SK-N-SH (cell line): ENCODE measurements around the gene ADCY4. TPM values are rescaled to one million over a fixed set of nuclear protein-coding genes. Genes with fewer than 3 reads are reported as not detected.

Experiments used
- CTCF ChIA-PET: fragments of 300-600, 350-600 bp; formaldehyde crosslinking; extraction: SDS; loops from one replicate; lab custom pipeline; 2021; lab: Yijun Ruan, JAX
- POLR2A ChIA-PET: fragments of 350-600 bp; sonication (Branson Sonifier 250); formaldehyde crosslinking; extraction: SDS; loops from one replicate; lab custom pipeline; 2020; ENCODE audit warnings: antibody characterized with exemption, inconsistent platforms; lab: Yijun Ruan, JAX
- DNase-seq: peaks from one replicate; pipeline ENCODE4 v3.0.0; 2012
- H2AFZ ChIP-seq: fragments of 200-600 bp; sonication (generic); 2 replicates; pipeline ENCODE4 v1.8.1; 2016; ENCODE audit warnings: antibody characterized with exemption, mild to moderate bottlenecking, low read depth
- H3F3A ChIP-seq: fragments of 200-600 bp; sonication (generic); replicated peaks from 2 replicates; pipeline ENCODE3; 2016; ENCODE audit warnings: antibody characterized with exemption, mild to moderate bottlenecking; ENCODE audit not compliant: insufficient read depth
- H3K27ac ChIP-seq, 2 experiments: fragments of 200-500 bp in 1 of 2; fragments of 200-600 bp in 1 of 2; sonication (Bioruptor generic) in 1 of 2; sonication (generic), shearing (Covaris generic) in 1 of 2; 2 replicates each; pipeline versions ENCODE4 v1.5.1 to v1.6.1; 2014 to 2016; ENCODE audit warnings: low read depth in 2 of 2, inconsistent platforms in 1 of 2, low read length in 1 of 2, mild to moderate bottlenecking in 1 of 2, mixed read lengths in 1 of 2
- H3K27me3 ChIP-seq: fragments of 200-600 bp; sonication (generic), shearing (Covaris generic); 2 replicates; pipeline ENCODE4 v1.6.1; 2016; ENCODE audit warnings: mixed run types; ENCODE audit not compliant: insufficient read depth
- H3K36me3 ChIP-seq, 2 experiments: fragments of 200-500 bp in 1 of 2; fragments of 200-600 bp in 1 of 2; sonication (Bioruptor generic) in 1 of 2; sonication (generic) in 1 of 2; replicated peaks in 1 of 2; 2 replicates each; pipeline versions ENCODE3 to v1.5.1; 2014 to 2016; ENCODE audit warnings: low read length in 1 of 2, mild to moderate bottlenecking in 1 of 2; ENCODE audit not compliant: insufficient read depth in 2 of 2, control insufficient read depth in 1 of 2
- H3K4me1 ChIP-seq, 2 experiments: fragments of 200-500 bp in 1 of 2; fragments of 200-600 bp in 1 of 2; sonication (Bioruptor generic) in 1 of 2; sonication (generic), shearing (Covaris generic) in 1 of 2; 2 replicates each; pipeline versions ENCODE4 v1.5.1 to v1.6.1; 2014 to 2016; ENCODE audit warnings: low read depth in 1 of 2, low read length in 1 of 2, mixed run types in 1 of 2; ENCODE audit not compliant: insufficient read depth in 2 of 2, control insufficient read depth in 1 of 2
- H3K4me2 ChIP-seq: fragments of 200-600 bp; sonication (generic), shearing (Covaris generic); 2 replicates; pipeline ENCODE4 v1.6.1; 2017; ENCODE audit warnings: mixed run types
- H3K4me3 ChIP-seq, 2 experiments: fragments of 200-500 bp in 1 of 2; fragments of 200-600 bp in 1 of 2; sonication (Bioruptor generic) in 1 of 2; sonication (generic), shearing (Covaris generic) in 1 of 2; 2 replicates each; pipeline versions ENCODE4 v1.5.1 to v1.8.1; 2014 to 2016; ENCODE audit warnings: low read depth in 2 of 2, inconsistent platforms in 1 of 2, low read length in 1 of 2, mild to moderate bottlenecking in 1 of 2, mixed read lengths in 1 of 2, moderate library complexity in 1 of 2
- H3K79me2 ChIP-seq: fragments of 200-600 bp; sonication (generic); 2 replicates; pipeline ENCODE4 v1.8.1; 2017; ENCODE audit warnings: mild to moderate bottlenecking; ENCODE audit not compliant: insufficient read depth
- H3K9ac ChIP-seq: fragments of 200-600 bp; sonication (generic); 2 replicates; pipeline ENCODE4 v1.6.1; 2017; ENCODE audit warnings: mixed run types
- H3K9me2 ChIP-seq: fragments of 200-600 bp; sonication (generic); 2 replicates; pipeline ENCODE4 v1.6.1; 2017; ENCODE audit warnings: mixed run types
- H3K9me3 ChIP-seq: fragments of 200-600 bp; sonication (generic); 2 replicates; pipeline ENCODE4 v1.6.1; 2017; ENCODE audit warnings: mixed run types, mild to moderate bottlenecking, moderate library complexity
- H4K20me1 ChIP-seq: fragments of 200-600 bp; sonication (generic); 2 replicates; pipeline ENCODE4 v1.6.1; 2017; ENCODE audit warnings: mild to moderate bottlenecking, mixed run types; ENCODE audit not compliant: insufficient read depth
- CTCF ChIP-seq: fragments of 200-600 bp; sonication (generic); IDR thresholded peaks from 2 replicates; pipeline ENCODE4 v1.6.1; 2017; ENCODE audit warnings: antibody characterized with exemption, mild to moderate bottlenecking, moderate library complexity
- ELF1 ChIP-seq: IDR thresholded peaks from 2 replicates; pipeline ENCODE4 v1.4.0; 2012
- EZH2phosphoT487 ChIP-seq: fragments of 200-600 bp; sonication (generic); IDR thresholded peaks from 2 replicates; pipeline ENCODE4 v1.6.1; 2017; ENCODE audit warnings: low read depth, mixed run types, mild to moderate bottlenecking, antibody characterized with exemption, moderate library complexity, borderline replicate concordance
- FOSL2 ChIP-seq: IDR thresholded peaks from 2 replicates; pipeline ENCODE4 v1.4.0; 2012; ENCODE audit warnings: low read depth, mild to moderate bottlenecking, moderate library complexity, borderline replicate concordance
- FOXJ3 ChIP-seq: sonication (generic); formaldehyde crosslinking; IDR thresholded peaks from 2 replicates; pipeline ENCODE4 v1.5.1; 2020; ENCODE audit warnings: mild to moderate bottlenecking, missing genetic modification reagents
- FOXM1 ChIP-seq: IDR thresholded peaks from 2 replicates; pipeline ENCODE4 v1.4.0; 2012; ENCODE audit warnings: low read depth, mild to moderate bottlenecking
- GABPA ChIP-seq: IDR thresholded peaks from 2 replicates; pipeline ENCODE4 v1.4.0; 2012; ENCODE audit warnings: low read depth, mild to moderate bottlenecking
- MXI1 ChIP-seq: IDR thresholded peaks from 2 replicates; pipeline ENCODE4 v1.6.1; 2012; ENCODE audit warnings: mild to moderate bottlenecking, low read depth, low read length, improper control_type of control experiment
- NFIC ChIP-seq: IDR thresholded peaks from 2 replicates; pipeline ENCODE4 v1.4.0; 2012; ENCODE audit warnings: borderline replicate concordance
- NRF1 ChIP-seq: IDR thresholded peaks from 2 replicates; pipeline ENCODE4 v1.6.1; 2012; ENCODE audit warnings: low read depth, mild to moderate bottlenecking, low read length
- PBX3 ChIP-seq: IDR thresholded peaks from 2 replicates; pipeline ENCODE4; 2012
- REST ChIP-seq: IDR thresholded peaks from 2 replicates; pipeline ENCODE4 v1.6.1; 2012; ENCODE audit warnings: mild to moderate bottlenecking, low read depth, low read length, moderate library complexity
- RXRA ChIP-seq: IDR thresholded peaks from 2 replicates; pipeline ENCODE4 v1.4.0; 2012; ENCODE audit warnings: low read depth, mild to moderate bottlenecking, borderline replicate concordance
- SIN3A ChIP-seq: IDR thresholded peaks from 2 replicates; pipeline ENCODE4 v1.6.1; 2012; ENCODE audit warnings: low read depth, mild to moderate bottlenecking, low read length, moderate library complexity, borderline replicate concordance
- SMC3 ChIP-seq: IDR thresholded peaks from 2 replicates; pipeline ENCODE4 v1.6.1; 2012; ENCODE audit warnings: low read depth, low read length, improper control_type of control experiment
- TAF1 ChIP-seq: IDR thresholded peaks from 2 replicates; pipeline ENCODE4 v1.6.1; 2012; ENCODE audit warnings: low read depth, mild to moderate bottlenecking, low read length, moderate library complexity, borderline replicate concordance
- TCF12 ChIP-seq: IDR thresholded peaks from 2 replicates; pipeline ENCODE4 v1.4.0; 2012
- TEAD4 ChIP-seq: IDR thresholded peaks from 2 replicates; pipeline ENCODE4 v1.4.0; 2012; ENCODE audit warnings: mild to moderate bottlenecking, borderline replicate concordance; ENCODE audit not compliant: insufficient read depth
- YY1 ChIP-seq: IDR thresholded peaks from 2 replicates; pipeline ENCODE4 v1.4.0; 2012; ENCODE audit warnings: low read depth, mild to moderate bottlenecking
- WGBS: methylation state at CpG from one replicate; pipeline ENCODE4 v1.1.6; 2017; ENCODE audit warnings: low lambda C conversion rate; 5-methylcytosine and 5-hydroxymethylcytosine counted together
- polyA plus RNA-seq, 3 experiments: library from polyadenylated mRNA; depleted of rRNA; stranded (reverse); fragments of >200 nt; gene quantifications; 2 replicates each; pipeline ENCODE4 v1.2.3, GENCODE V29; 2012

The ADCY4 gene
- polyA plus RNA-seq, 1 of the 3 experiments (the other 2 are of a cell fraction), result 0.08 TPM

GRCh38 chr14:24366413-24366720 is 31.5 kb upstream of the ADCY4 start:
- Histone ChIP-seq H3K9me3 (no peaks in the 10 kb centered on the region), H3K27ac (peak overlapping the region; percentile 93 to 99), H3K36me3 (no peaks in the 10 kb centered on the region), H3K4me3 (peak overlapping the region; percentile 85 to 86), H3K9ac (peak overlapping the region; percentile 62), H3K4me1 (peaks cover 14 to 25% of the 10 kb centered on the region in 2 experiments; a peak in 3 of 4 replicates), H4K20me1 (no peaks in the 10 kb centered on the region), H2AFZ (peak overlapping the region; percentile 93), H3K4me2 (peak overlapping the region; percentile 100), H3K79me2 (no peaks in the 10 kb centered on the region), H3F3A (peaks cover 23% of the 10 kb centered on the region), H3K27me3 (no peaks in the 10 kb centered on the region), H3K9me2 (no peaks in the 10 kb centered on the region)
- 3% methylated on average over 13 of the region's 16 CpGs for WGBS
- DNase-seq, result no peak
- CTCF ChIA-PET, result interaction anchor here (0.7 to 2.4 kb wide), 33 partner anchors 9 to 143 kb away, joined by 3 to 275 read pairs (median 11); partner anchors contain the start of genes CBLN3, CIDEB, KHNYN and LTB4R2
- POLR2A ChIA-PET, result interaction anchor here (0.8 to 2.3 kb wide), 8 partner anchors 24 to 133 kb away, joined by 3 to 37 read pairs (median 4); partner anchors contain the start of genes CBLN3, KHNYN and SDR39U1
- TF ChIP-seq MXI1 (peak; percentile 6; the same call in 1 of the 2 replicates), FOXJ3 (CRISPR knock-in tag) (no peak)

- Histone ChIP-seq H3K4me1 (peaks cover 14 to 25% of the 10 kb centered on the region in 2 experiments; a peak in 3 of 4 replicates), H3F3A (peaks cover 23% of the 10 kb centered on the region), H3K4me3 (peak overlapping the region; percentile 85 to 86), H3K9ac (peak overlapping the region; percentile 62), H3K4me2 (peak overlapping the region; percentile 100), H2AFZ (peak overlapping the region; percentile 93), H4K20me1 (no peaks in the 10 kb centered on the region), H3K9me2 (no peaks in the 10 kb centered on the region), H3K9me3 (no peaks in the 10 kb centered on the region), H3K27me3 (no peaks in the 10 kb centered on the region), H3K36me3 (no peaks in the 10 kb centered on the region), H3K79me2 (no peaks in the 10 kb centered on the region), H3K27ac (peak overlapping the region; percentile 93 to 99)
- WGBS, result 8% methylated on average over 28 of the region's 28 CpGs
- ChIA-PET POLR2A (interaction anchor here (0.6 to 2.3 kb wide), 10 partner anchors 13 to 132 kb away, joined by 3 to 37 read pairs (median 4); partner anchors contain the start of genes CBLN3, KHNYN, NYNRIN and SDR39U1), CTCF (interaction anchor here (0.7 to 2.4 kb wide), 41 partner anchors 9 to 142 kb away, joined by 3 to 275 read pairs (median 7); partner anchors contain the start of genes CBLN3, CIDEB, KHNYN and LTB4R2)
- DNase-seq, result peak; percentile 79
- TF ChIP-seq TEAD4, result no peak
- TF ChIP-seq FOXM1, result no peak
- no peak for TF ChIP-seq EZH2phosphoT487
- no peak for TF ChIP-seq REST
- TF ChIP-seq NFIC, result no peak
- peak; percentile 93 for TF ChIP-seq CTCF
- TF ChIP-seq FOXJ3 (CRISPR knock-in tag), result no peak
- no peak for TF ChIP-seq ELF1
- TF ChIP-seq GABPA, result no peak
- TF ChIP-seq FOSL2, result peak; percentile 5; the same call in 1 of the 2 replicates
- TF ChIP-seq RXRA, result no peak; the same call in 1 of the 2 replicates
- peak; percentile 63; the same call in 1 of the 2 replicates for TF ChIP-seq SIN3A
- TF ChIP-seq YY1, result no peak
- TF ChIP-seq TCF12, result 0 out of 2 replicates have a peak, but pooled peaks have one; percentile 7
- no peak for TF ChIP-seq TAF1
- 0 out of 2 replicates have a peak, but pooled peaks have one; percentile 4 for TF ChIP-seq PBX3
- peak; percentile 94 for TF ChIP-seq SMC3
- TF ChIP-seq NRF1, result peak; percentile 19; the same call in 1 of the 2 replicates
Observed at GRCh38 chr14:24365600-24366412, 30.9 kb upstream of the ADCY4 start.
